Liver (tissue), 9 donors: ENCODE results near the gene TP53. TPM values are rescaled to one million over a fixed set of nuclear protein-coding genes. Genes with fewer than 3 reads are reported as not detected.

ENCODE experiments used
- DNase-seq: peaks from one replicate; pipeline ENCODE4 v3.0.0-alpha.2; 2017; ENCODE audit warnings: low spot score
- H3K27ac ChIP-seq, 2 donors: one replicate each; pipeline ENCODE4 v1.7.0; 2013; ENCODE audit warnings: inconsistent platforms in 2 of 2, low read length in 2 of 2, control low read depth in 1 of 2, low read depth in 1 of 2, mild to moderate bottlenecking in 1 of 2
- H3K27me3 ChIP-seq, 4 donors: one replicate each; pipeline versions ENCODE4 v1.6.1 to v1.7.0; 2013; ENCODE audit warnings: low read length in 3 of 4, inconsistent platforms in 1 of 4, mild to moderate bottlenecking in 1 of 4, moderate library complexity in 1 of 4; ENCODE audit not compliant: control insufficient read depth in 4 of 4, insufficient read depth in 4 of 4
- H3K36me3 ChIP-seq, 4 donors: one replicate each; pipeline versions ENCODE4 v1.6.1 to v1.7.0; 2013; ENCODE audit warnings: low read length in 3 of 4, mild to moderate bottlenecking in 3 of 4, low read depth in 1 of 4, moderate library complexity in 1 of 4; ENCODE audit not compliant: control insufficient read depth in 4 of 4, insufficient read depth in 3 of 4
- H3K4me1 ChIP-seq, 4 donors: one replicate each; pipeline versions ENCODE4 v1.6.1 to v1.7.0; 2013; ENCODE audit warnings: low read length in 3 of 4, mild to moderate bottlenecking in 3 of 4, moderate library complexity in 1 of 4; ENCODE audit not compliant: control insufficient read depth in 4 of 4, insufficient read depth in 4 of 4
- H3K4me3 ChIP-seq, 3 donors: one replicate each; pipeline versions ENCODE4 v1.6.1 to v1.7.0; 2013; ENCODE audit warnings: low read length in 3 of 3, control low read depth in 1 of 3, low read depth in 1 of 3, mild to moderate bottlenecking in 1 of 3
- H3K9ac ChIP-seq, 2 donors: one replicate each; pipeline ENCODE4 v1.7.0; 2013; ENCODE audit warnings: low read length in 2 of 2, mild to moderate bottlenecking in 2 of 2, moderate library complexity in 2 of 2, control low read depth in 1 of 2, low read depth in 1 of 2
- H3K9me3 ChIP-seq, 4 donors: one replicate each; pipeline versions ENCODE4 v1.6.1 to v1.7.0; 2013; ENCODE audit warnings: low read length in 3 of 4; ENCODE audit not compliant: control insufficient read depth in 4 of 4
- ATF3 ChIP-seq: IDR thresholded peaks from 2 replicates; pipeline ENCODE4 v1.6.1; 2016; ENCODE audit warnings: antibody characterized with exemption
- CTCF ChIP-seq: fragments of 150-350 bp; IDR thresholded peaks from 2 replicates; pipeline ENCODE4 v1.5.1; 2017; ENCODE audit warnings: improper control_type of control experiment, low read depth, low read length; ENCODE audit not compliant: missing input control
- EGR1 ChIP-seq, 2 donors: IDR thresholded peaks; 2 replicates each; pipeline ENCODE4 v1.6.1; 2016 to 2018; ENCODE audit warnings: antibody characterized with exemption in 2 of 2, low read depth in 2 of 2
- FOXA1 ChIP-seq: IDR thresholded peaks from 2 replicates; pipeline ENCODE4 v1.6.1; 2016; ENCODE audit warnings: antibody characterized with exemption
- FOXA2 ChIP-seq: IDR thresholded peaks from 2 replicates; pipeline ENCODE4 v1.6.1; 2016; ENCODE audit warnings: antibody characterized with exemption
- GABPA ChIP-seq, 2 donors: IDR thresholded peaks in 1 of 2; conservative IDR thresholded peaks in 1 of 2; 2 replicates each; pipeline ENCODE4 v1.6.1; 2016; ENCODE audit warnings: antibody characterized with exemption in 2 of 2, mild to moderate bottlenecking in 1 of 2, moderate library complexity in 1 of 2
- HNF4A ChIP-seq, 2 donors: conservative IDR thresholded peaks; 2 replicates each; pipeline ENCODE4 v1.6.1; 2016; ENCODE audit warnings: antibody characterized with exemption in 2 of 2, mild to moderate bottlenecking in 2 of 2
- HNF4G ChIP-seq: IDR thresholded peaks from 2 replicates; pipeline ENCODE4 v1.6.1; 2016; ENCODE audit warnings: antibody characterized with exemption
- JUND ChIP-seq, 2 donors: IDR thresholded peaks; 2 replicates each; pipeline ENCODE4 v1.6.1; 2016; ENCODE audit warnings: antibody characterized with exemption in 2 of 2
- MAX ChIP-seq: IDR thresholded peaks from 2 replicates; pipeline ENCODE4 v1.6.1; 2016; ENCODE audit warnings: antibody characterized with exemption
- NR2F2 ChIP-seq: IDR thresholded peaks from 2 replicates; pipeline ENCODE4 v1.6.1; 2016; ENCODE audit warnings: antibody characterized with exemption
- RAD21 ChIP-seq, 2 donors: IDR thresholded peaks; 2 replicates each; pipeline ENCODE4 v1.6.1; 2016; ENCODE audit warnings: antibody characterized with exemption in 2 of 2, mild to moderate bottlenecking in 2 of 2
- REST ChIP-seq: IDR thresholded peaks from 2 replicates; pipeline ENCODE4 v1.6.1; 2016; ENCODE audit warnings: antibody characterized with exemption, mild to moderate bottlenecking
- RXRA ChIP-seq, 2 donors: IDR thresholded peaks; 2 replicates each; pipeline ENCODE4 v1.6.1; 2017 to 2018; ENCODE audit warnings: antibody characterized with exemption in 2 of 2, mild to moderate bottlenecking in 1 of 2
- SP1 ChIP-seq: IDR thresholded peaks from 2 replicates; pipeline ENCODE4 v1.6.1; 2018; ENCODE audit warnings: antibody characterized with exemption, mild to moderate bottlenecking
- TAF1 ChIP-seq: conservative IDR thresholded peaks from 2 replicates; pipeline ENCODE4 v1.6.1; 2016; ENCODE audit warnings: antibody characterized with exemption, mild to moderate bottlenecking
- YY1 ChIP-seq: IDR thresholded peaks from 2 replicates; pipeline ENCODE4 v1.6.1; 2016; ENCODE audit warnings: antibody characterized with exemption, mild to moderate bottlenecking
- ZBTB33 ChIP-seq: IDR thresholded peaks from 2 replicates; pipeline ENCODE4 v1.6.1; 2016; ENCODE audit warnings: antibody characterized with exemption
- WGBS: extraction: QIAGEN DNeasy Blood & Tissue Kit; methylation state at CpG from one replicate; pipeline ENCODE4 v1.1.7; 2013; 5-methylcytosine and 5-hydroxymethylcytosine counted together
- polyA plus RNA-seq, 2 donors: library from polyadenylated mRNA; stranded (reverse) in 1 of 2; unstranded in 1 of 2; fragments of 200-250 nt in 1 of 2; fragments of >200 nt in 1 of 2; fragmentation: Nextera tagmentation in 1 of 2; extraction: Ambion mirVana in 1 of 2; gene quantifications; one replicate each; pipeline versions ENCODE4 v1.2.1 to v1.2.3, GENCODE V29; 2013 to 2015
- total RNA-seq, 2 donors: library from RNA; depleted of rRNA; stranded (reverse); fragments of >200 nt; gene quantifications; one replicate each; pipeline ENCODE4 v1.2.3, GENCODE V29; 2014
- donor health status: healthy.
- donor health status: healthy.
- donor health status: healthy.
- donor health status: healthy.
- donor health status: healthy.

TP53 gene
- total and polyA plus RNA-seq, 4 donors: 8.3 to 18.4 (median 12.6) TPM

- Histone ChIP-seq H3K36me3 (peaks cover 0 to 1% (median 0%) of the 10 kb centered on the region in 4 donors), H3K4me1 (peaks cover 15 to 59% (median 49%) of the 10 kb centered on the region in 4 donors), H3K4me3 (no peak within 1 kb of the TSS), H3K27me3 (no peaks in the 10 kb centered on the region), H3K27ac (peak within 1 kb of the TSS; percentile 25 to 30), H3K9me3 (no peaks in the 10 kb centered on the region), H3K9ac (no peak within 1 kb of the TSS)
- WGBS: 53% methylated on average over 13 of the region's 13 CpGs
- TF ChIP-seq MAX (no peak), GABPA (IDR thresholded peaks at IDR 0.05 in 1 of 2, conservative IDR thresholded peaks at IDR 0.05 in 1 of 2) (no peak), NR2F2 (peak; percentile 62), HNF4G (no peak), FOXA2 (no peak), JUND (IDR thresholded peaks at IDR 0.05) (no peak), HNF4A (conservative IDR thresholded peaks at IDR 0.05) (peak in 1 of 2 donors; percentile 45), TAF1 (no peak), RAD21 (IDR thresholded peaks at IDR 0.05) (no peak), FOXA1 (no peak), ATF3 (no peak), CTCF (no peak), SP1 (peak; percentile 15), EGR1 (IDR thresholded peaks at IDR 0.05; ENCODE audit: low read depth in 2 of 2) (no peak), YY1 (no peak), REST (no peak), RXRA (IDR thresholded peaks at IDR 0.05) (peak; percentile 60 to 71), ZBTB33 (no peak)
- DNase-seq: no peak
Measured at GRCh38 chr17:7629939-7630571, 57.2 kb downstream of the TP53 start, which contains the start of gene SHBG. SHBG (plus strand) TSS chr17:7630135; CDS start chr17:7630173, 38 bp downstream.
